HepG2 (cell line): ENCODE results near the gene ST3GAL2. TPM values are rescaled to one million over a fixed set of nuclear protein-coding genes. Genes with fewer than 3 reads are reported as not detected.

ENCODE experiments used
- HIVEP1 ChIP-seq: sonication (generic); formaldehyde crosslinking; IDR thresholded peaks from 2 replicates; pipeline ENCODE4 v1.4.0; 2020; ENCODE audit warnings: mild to moderate bottlenecking, missing genetic modification reagents
- POLR2AphosphoS5 ChIP-seq: IDR thresholded peaks from 2 replicates; pipeline ENCODE4 v1.6.1; 2012; ENCODE audit warnings: low read depth, low read length
- YEATS2 ChIP-seq: sonication (generic); formaldehyde crosslinking; IDR thresholded peaks from 2 replicates; pipeline ENCODE4 v1.4.0; 2020; ENCODE audit warnings: missing genetic modification reagents, borderline replicate concordance
- ZNF496 ChIP-seq: sonication (generic); formaldehyde crosslinking; IDR thresholded peaks from 2 replicates; pipeline ENCODE4 v1.8.1; 2023; ENCODE audit warnings: mild to moderate bottlenecking, moderate library complexity, missing genetic modification reagents; ENCODE audit not compliant: insufficient replicate concordance
- polyA plus RNA-seq, 8 experiments: library from polyadenylated mRNA; depleted of rRNA in 3 of 8; stranded (reverse) in 7 of 8; unstranded in 1 of 8; fragments of >200 nt; fragmentation: Illumina TruSeq in 4 of 8; extraction: Trizol in 4 of 8; gene quantifications; 2 replicates each; pipeline versions ENCODE4 v1.2.1 to v1.2.3, GENCODE V29; 2011 to 2016; ENCODE audit warnings: low read depth in 4 of 8, missing spikeins in 1 of 8, mixed read lengths in 1 of 8; ENCODE audit not compliant: insufficient read depth in 1 of 8
- total RNA-seq, 5 experiments: library from RNA; depleted of rRNA; stranded (reverse); fragments of >200 nt; fragmentation: Illumina TruSeq; extraction: Trizol; gene quantifications; 2 replicates each; pipeline ENCODE4 v1.2.3, GENCODE V29; 2016; ENCODE audit warnings: low read depth in 1 of 5
- TF ChIP-seq, protein P1 (sequence below): sonication (generic); formaldehyde crosslinking; conservative IDR thresholded peaks from 2 replicates; pipeline ENCODE4 v1.5.0; 2020; ENCODE audit warnings: missing genetic modification reagents
- TF ChIP-seq, protein P2 (sequence below): sonication (generic); formaldehyde crosslinking; IDR thresholded peaks from 2 replicates; pipeline ENCODE4 v1.9.0; 2021; ENCODE audit warnings: missing genetic modification reagents, borderline replicate concordance
- TF ChIP-seq, protein P3 (sequence below): IDR thresholded peaks from 2 replicates; pipeline ENCODE4 v1.6.1; 2018; ENCODE audit warnings: missing genetic modification reagents, mild to moderate bottlenecking, missing compliant biosample characterization
- TF ChIP-seq, protein P4 (sequence below): sonication (generic); formaldehyde crosslinking; IDR thresholded peaks from 2 replicates; pipeline ENCODE4 v1.8.1; 2022; ENCODE audit warnings: mild to moderate bottlenecking, missing genetic modification reagents
- TF ChIP-seq, protein P5 (sequence below): sonication (generic); formaldehyde crosslinking; IDR thresholded peaks from 2 replicates; pipeline ENCODE4 v1.5.1; 2020; ENCODE audit warnings: mild to moderate bottlenecking, missing genetic modification reagents
- TF ChIP-seq, protein P6 (sequence below): sonication (generic); formaldehyde crosslinking; IDR thresholded peaks from 2 replicates; pipeline ENCODE4 v1.8.1; 2023; ENCODE audit warnings: mild to moderate bottlenecking, missing genetic modification reagents, borderline replicate concordance
- TF ChIP-seq, protein P7 (sequence below), 2 experiments: sonication (generic) in 1 of 2; formaldehyde crosslinking in 1 of 2; IDR thresholded peaks; 2 replicates each; pipeline versions ENCODE4 v1.6.1 to v1.9.0; 2014 to 2022; ENCODE audit warnings: antibody characterized with exemption in 1 of 2, borderline replicate concordance in 1 of 2, inconsistent platforms in 1 of 2, low read depth in 1 of 2, missing genetic modification reagents in 1 of 2

The ST3GAL2 gene
- total and polyA plus RNA-seq, 2 of the 13 experiments (the other 11 are each of a cell fraction or from before 2014, with no cell fraction given), result 16.3 to 24.9 TPM

DNA sequence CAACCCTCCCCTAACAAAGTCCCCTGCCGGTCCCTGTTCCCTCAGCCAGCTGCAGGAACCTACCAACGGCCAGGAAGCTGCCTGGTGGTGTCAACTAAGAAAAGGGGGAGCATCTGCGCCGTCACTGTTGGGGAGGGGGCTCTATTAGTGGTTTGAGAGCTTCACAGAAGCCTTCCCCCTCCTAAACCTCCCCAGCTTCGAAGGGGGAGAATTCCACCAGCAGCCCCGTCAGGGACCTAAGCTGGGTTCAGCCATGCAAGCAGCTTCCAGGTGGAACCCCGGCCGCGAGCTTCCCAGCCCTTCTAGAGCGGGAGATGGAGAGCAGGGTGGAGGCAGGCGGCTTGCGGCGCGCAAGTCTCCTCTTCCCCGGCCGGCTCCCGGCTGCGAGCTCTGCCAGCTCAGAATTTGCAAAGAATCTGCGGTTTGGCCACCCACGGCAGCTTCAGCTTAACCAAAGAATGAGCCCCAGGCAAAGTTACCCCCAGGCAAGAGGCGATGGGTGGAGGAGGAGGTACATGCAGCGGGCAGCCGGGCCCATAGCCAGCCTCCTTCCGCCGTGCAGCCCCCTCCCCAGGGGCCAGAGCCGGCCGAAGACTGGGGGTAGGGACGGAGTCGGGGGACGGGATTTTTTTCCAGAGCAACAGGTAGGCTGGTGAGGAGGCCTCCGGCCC, 58.5 kb downstream of the ST3GAL2 start (continued):
- TF ChIP-seq, protein P1, sequence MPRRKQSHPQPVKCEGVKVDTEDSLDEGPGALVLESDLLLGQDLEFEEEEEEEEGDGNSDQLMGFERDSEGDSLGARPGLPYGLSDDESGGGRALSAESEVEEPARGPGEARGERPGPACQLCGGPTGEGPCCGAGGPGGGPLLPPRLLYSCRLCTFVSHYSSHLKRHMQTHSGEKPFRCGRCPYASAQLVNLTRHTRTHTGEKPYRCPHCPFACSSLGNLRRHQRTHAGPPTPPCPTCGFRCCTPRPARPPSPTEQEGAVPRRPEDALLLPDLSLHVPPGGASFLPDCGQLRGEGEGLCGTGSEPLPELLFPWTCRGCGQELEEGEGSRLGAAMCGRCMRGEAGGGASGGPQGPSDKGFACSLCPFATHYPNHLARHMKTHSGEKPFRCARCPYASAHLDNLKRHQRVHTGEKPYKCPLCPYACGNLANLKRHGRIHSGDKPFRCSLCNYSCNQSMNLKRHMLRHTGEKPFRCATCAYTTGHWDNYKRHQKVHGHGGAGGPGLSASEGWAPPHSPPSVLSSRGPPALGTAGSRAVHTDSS (CRISPR knock-in tag), result no peak
- no peak; the same call in 1 of the 2 replicates for TF ChIP-seq HIVEP1 (CRISPR knock-in tag)
- no peak for TF ChIP-seq YEATS2
- TF ChIP-seq, protein P2, sequence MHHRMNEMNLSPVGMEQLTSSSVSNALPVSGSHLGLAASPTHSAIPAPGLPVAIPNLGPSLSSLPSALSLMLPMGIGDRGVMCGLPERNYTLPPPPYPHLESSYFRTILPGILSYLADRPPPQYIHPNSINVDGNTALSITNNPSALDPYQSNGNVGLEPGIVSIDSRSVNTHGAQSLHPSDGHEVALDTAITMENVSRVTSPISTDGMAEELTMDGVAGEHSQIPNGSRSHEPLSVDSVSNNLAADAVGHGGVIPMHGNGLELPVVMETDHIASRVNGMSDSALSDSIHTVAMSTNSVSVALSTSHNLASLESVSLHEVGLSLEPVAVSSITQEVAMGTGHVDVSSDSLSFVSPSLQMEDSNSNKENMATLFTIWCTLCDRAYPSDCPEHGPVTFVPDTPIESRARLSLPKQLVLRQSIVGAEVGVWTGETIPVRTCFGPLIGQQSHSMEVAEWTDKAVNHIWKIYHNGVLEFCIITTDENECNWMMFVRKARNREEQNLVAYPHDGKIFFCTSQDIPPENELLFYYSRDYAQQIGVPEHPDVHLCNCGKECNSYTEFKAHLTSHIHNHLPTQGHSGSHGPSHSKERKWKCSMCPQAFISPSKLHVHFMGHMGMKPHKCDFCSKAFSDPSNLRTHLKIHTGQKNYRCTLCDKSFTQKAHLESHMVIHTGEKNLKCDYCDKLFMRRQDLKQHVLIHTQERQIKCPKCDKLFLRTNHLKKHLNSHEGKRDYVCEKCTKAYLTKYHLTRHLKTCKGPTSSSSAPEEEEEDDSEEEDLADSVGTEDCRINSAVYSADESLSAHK (CRISPR knock-in tag), result no peak
- TF ChIP-seq, protein P3, sequence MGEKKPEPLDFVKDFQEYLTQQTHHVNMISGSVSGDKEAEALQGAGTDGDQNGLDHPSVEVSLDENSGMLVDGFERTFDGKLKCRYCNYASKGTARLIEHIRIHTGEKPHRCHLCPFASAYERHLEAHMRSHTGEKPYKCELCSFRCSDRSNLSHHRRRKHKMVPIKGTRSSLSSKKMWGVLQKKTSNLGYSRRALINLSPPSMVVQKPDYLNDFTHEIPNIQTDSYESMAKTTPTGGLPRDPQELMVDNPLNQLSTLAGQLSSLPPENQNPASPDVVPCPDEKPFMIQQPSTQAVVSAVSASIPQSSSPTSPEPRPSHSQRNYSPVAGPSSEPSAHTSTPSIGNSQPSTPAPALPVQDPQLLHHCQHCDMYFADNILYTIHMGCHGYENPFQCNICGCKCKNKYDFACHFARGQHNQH (CRISPR knock-in tag), result no peak
- TF ChIP-seq, protein P4, sequence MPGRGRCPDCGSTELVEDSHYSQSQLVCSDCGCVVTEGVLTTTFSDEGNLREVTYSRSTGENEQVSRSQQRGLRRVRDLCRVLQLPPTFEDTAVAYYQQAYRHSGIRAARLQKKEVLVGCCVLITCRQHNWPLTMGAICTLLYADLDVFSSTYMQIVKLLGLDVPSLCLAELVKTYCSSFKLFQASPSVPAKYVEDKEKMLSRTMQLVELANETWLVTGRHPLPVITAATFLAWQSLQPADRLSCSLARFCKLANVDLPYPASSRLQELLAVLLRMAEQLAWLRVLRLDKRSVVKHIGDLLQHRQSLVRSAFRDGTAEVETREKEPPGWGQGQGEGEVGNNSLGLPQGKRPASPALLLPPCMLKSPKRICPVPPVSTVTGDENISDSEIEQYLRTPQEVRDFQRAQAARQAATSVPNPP (CRISPR knock-in tag), result no peak
- peak; percentile 48; the same call in 1 of the 2 replicates for TF ChIP-seq POLR2AphosphoS5
- TF ChIP-seq, protein P5, sequence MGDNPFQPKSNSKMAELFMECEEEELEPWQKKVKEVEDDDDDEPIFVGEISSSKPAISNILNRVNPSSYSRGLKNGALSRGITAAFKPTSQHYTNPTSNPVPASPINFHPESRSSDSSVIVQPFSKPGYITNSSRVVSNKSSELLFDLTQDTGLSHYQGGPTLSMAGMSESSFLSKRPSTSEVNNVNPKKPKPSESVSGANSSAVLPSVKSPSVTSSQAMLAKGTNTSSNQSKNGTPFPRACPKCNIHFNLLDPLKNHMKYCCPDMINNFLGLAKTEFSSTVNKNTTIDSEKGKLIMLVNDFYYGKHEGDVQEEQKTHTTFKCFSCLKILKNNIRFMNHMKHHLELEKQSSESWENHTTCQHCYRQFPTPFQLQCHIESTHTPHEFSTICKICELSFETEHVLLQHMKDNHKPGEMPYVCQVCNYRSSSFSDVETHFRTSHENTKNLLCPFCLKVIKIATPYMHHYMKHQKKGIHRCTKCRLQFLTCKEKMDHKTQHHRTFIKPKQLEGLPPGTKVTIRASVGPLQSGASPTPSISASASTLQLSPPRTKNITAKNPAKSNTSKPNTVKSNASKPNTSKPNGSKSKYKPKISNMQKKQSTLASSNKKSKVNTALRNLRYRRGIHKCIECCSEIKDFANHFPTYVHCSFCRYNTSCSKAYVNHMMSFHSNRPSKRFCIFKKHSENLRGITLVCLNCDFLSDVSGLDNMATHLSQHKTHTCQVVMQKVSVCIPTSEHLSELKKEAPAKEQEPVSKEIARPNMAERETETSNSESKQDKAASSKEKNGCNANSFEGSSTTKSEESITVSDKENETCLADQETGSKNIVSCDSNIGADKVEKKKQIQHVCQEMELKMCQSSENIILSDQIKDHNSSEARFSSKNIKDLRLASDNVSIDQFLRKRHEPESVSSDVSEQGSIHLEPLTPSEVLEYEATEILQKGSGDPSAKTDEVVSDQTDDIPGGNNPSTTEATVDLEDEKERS (CRISPR knock-in tag), result no peak
- TF ChIP-seq, protein P6, sequence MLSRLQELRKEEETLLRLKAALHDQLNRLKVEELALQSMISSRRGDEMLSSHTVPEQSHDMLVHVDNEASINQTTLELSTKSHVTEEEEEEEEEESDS (CRISPR knock-in tag), result no peak
- TF ChIP-seq ZNF496 (CRISPR knock-in tag), result no peak
- TF ChIP-seq, protein P7, sequence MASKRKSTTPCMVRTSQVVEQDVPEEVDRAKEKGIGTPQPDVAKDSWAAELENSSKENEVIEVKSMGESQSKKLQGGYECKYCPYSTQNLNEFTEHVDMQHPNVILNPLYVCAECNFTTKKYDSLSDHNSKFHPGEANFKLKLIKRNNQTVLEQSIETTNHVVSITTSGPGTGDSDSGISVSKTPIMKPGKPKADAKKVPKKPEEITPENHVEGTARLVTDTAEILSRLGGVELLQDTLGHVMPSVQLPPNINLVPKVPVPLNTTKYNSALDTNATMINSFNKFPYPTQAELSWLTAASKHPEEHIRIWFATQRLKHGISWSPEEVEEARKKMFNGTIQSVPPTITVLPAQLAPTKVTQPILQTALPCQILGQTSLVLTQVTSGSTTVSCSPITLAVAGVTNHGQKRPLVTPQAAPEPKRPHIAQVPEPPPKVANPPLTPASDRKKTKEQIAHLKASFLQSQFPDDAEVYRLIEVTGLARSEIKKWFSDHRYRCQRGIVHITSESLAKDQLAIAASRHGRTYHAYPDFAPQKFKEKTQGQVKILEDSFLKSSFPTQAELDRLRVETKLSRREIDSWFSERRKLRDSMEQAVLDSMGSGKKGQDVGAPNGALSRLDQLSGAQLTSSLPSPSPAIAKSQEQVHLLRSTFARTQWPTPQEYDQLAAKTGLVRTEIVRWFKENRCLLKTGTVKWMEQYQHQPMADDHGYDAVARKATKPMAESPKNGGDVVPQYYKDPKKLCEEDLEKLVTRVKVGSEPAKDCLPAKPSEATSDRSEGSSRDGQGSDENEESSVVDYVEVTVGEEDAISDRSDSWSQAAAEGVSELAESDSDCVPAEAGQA (IDR thresholded peaks at IDR 0.05; ENCODE audit: low read depth), result no peak
- TF ChIP-seq, protein P7 (CRISPR knock-in tag; IDR thresholded peaks at IDR 0.05; ENCODE audit: borderline replicate concordance), result no peak; the same call in 1 of the 2 replicates
